Right cardiac atrium (tissue), 5 donors: Measurements from ENCODE around the gene KDM5D. TPM values are rescaled to one million over a fixed set of nuclear protein-coding genes. Genes with fewer than 3 reads are reported as not detected.

Experiments
- ATAC-seq, 2 donors: fragments of 200-7000 bp; cut with Tn5 transposase; one replicate each; pipeline versions ENCODE4 v1.8.0 to v1.9.1; 2020; ENCODE audit warnings: moderate library complexity in 2 of 2, mild to moderate bottlenecking in 1 of 2
- DNase-seq, 3 donors: peaks; one replicate each; pipeline ENCODE4 v3.0.0-alpha.2; 2020
- H3K27ac ChIP-seq: one replicate; pipeline ENCODE4 v1.5.1; 2013; ENCODE audit warnings: mild to moderate bottlenecking, low read length, control low read depth, moderate library complexity
- H3K27me3 ChIP-seq: one replicate; pipeline ENCODE4 v1.6.1; 2013; ENCODE audit not compliant: control insufficient read depth, insufficient read depth
- H3K4me1 ChIP-seq: one replicate; pipeline ENCODE4 v1.6.1; 2013; ENCODE audit warnings: low read length; ENCODE audit not compliant: control insufficient read depth, insufficient read depth
- H3K4me3 ChIP-seq: one replicate; pipeline ENCODE4 v1.5.1; 2013; ENCODE audit warnings: low read length, control low read depth
- H3K9me3 ChIP-seq: one replicate; pipeline ENCODE4 v1.6.1; 2013; ENCODE audit warnings: low read length; ENCODE audit not compliant: control insufficient read depth
- WGBS: extraction: QIAGEN DNeasy Blood & Tissue Kit; methylation state at CpG from one replicate; pipeline ENCODE4 v1.1.7; 2013; 5-methylcytosine and 5-hydroxymethylcytosine counted together
- intact Hi-C, 4 donors: fragments of 100-400 bp; cut with DNase I; formaldehyde crosslinking; loops; one replicate each; pipeline versions ENCODE4 v1.11.0 to v1.14.0; 2022 to 2023
- polyA plus RNA-seq: library from polyadenylated mRNA; stranded (reverse); fragments of 200-250 nt; gene quantifications from one replicate; pipeline ENCODE4 v1.2.3, GENCODE V29; 2013
- total RNA-seq, 4 donors: library from RNA; stranded (reverse); fragmentation: NEBNext Ultra II Directional; extraction: Animal tissue kit (Norgen Biotek cat#: 25700); gene quantifications; one replicate each; pipeline ENCODE4 v1.2.1, GENCODE V29; 2021
- donor health status: healthy with polysubstance abuse.
- donor health status: DM: no; HTN: yes; CAD: no.
- donor health status: DM: no; HTN: no; CAD: no.
- donor health status: DM: no; HTN: yes; CAD: no; lungs with severe emphysema.
- donor health status: DM: yes; HTN: yes; CAD: no.

KDM5D gene
- total and polyA plus RNA-seq, 5 donors = 19.4 to 40.3 (median 35.3) TPM; not detected in 2

- ATAC-seq = no peak
- 0% methylated on average over 1 of the region's 1 CpG for WGBS
- intact Hi-C loops = no loop called here
These were observed 63.7 kb downstream of the KDM5D start for GRCh38 chrY:19680821-19681220.

More at GRCh38 chrY:19680821-19681220, 63.7 kb downstream of the KDM5D start:
- no peaks in the 10 kb centered on the region for H3K4me1 ChIP-seq
- no peaks in the 10 kb centered on the region for H3K9me3 ChIP-seq
- no peak overlapping the region for H3K27ac ChIP-seq
- H3K27me3 ChIP-seq = no peaks in the 10 kb centered on the region
- no peak overlapping the region for H3K4me3 ChIP-seq
- DNase-seq = no peak
